Psoas muscle (tissue), 8 donors: ENCODE results near the gene YES1. TPM values are rescaled to one million over a fixed set of nuclear protein-coding genes. Genes with fewer than 3 reads are reported as not detected.
A peak's percentile ranks its signal among the peaks of the same experiment; 100 is the strongest.

Source experiments
- ATAC-seq, 4 donors: fragments of 200-7000 bp; cut with Tn5 transposase; one replicate each; pipeline ENCODE4 v1.9.1; 2020; ENCODE audit warnings: moderate library complexity in 3 of 4, mild to moderate bottlenecking in 2 of 4
- DNase-seq, 2 donors: peaks; one replicate each; pipeline ENCODE4 v3.0.0-alpha.2; 2020
- H3K27ac ChIP-seq: fragments of 200-600 bp; one replicate; pipeline ENCODE4 v1.8.0; 2022
- H3K27me3 ChIP-seq, 3 donors: fragments of 200-600 bp in 1 of 3; one replicate each; pipeline versions ENCODE4 v1.6.1 to v1.8.0; 2013 to 2022; ENCODE audit warnings: low read length in 2 of 3, mild to moderate bottlenecking in 2 of 3, moderate library complexity in 1 of 3; ENCODE audit not compliant: insufficient read depth in 3 of 3
- H3K36me3 ChIP-seq, 2 donors: fragments of 200-600 bp in 1 of 2; one replicate each; pipeline versions ENCODE4 v1.6.1 to v1.8.0; 2013 to 2022; ENCODE audit warnings: low read depth in 1 of 2, mild to moderate bottlenecking in 1 of 2, moderate library complexity in 1 of 2; ENCODE audit not compliant: insufficient read depth in 1 of 2
- H3K4me1 ChIP-seq: fragments of 200-600 bp; one replicate; pipeline ENCODE4 v1.8.0; 2022
- H3K4me3 ChIP-seq: fragments of 200-600 bp; one replicate; pipeline ENCODE4 v1.8.0; 2022; ENCODE audit warnings: mild to moderate bottlenecking
- H3K9me3 ChIP-seq: fragments of 200-600 bp; one replicate; pipeline ENCODE4 v1.8.0; 2022
- WGBS, 3 donors: extraction: QIAGEN DNeasy Blood & Tissue Kit; methylation state at CpG; one replicate each; pipeline versions ENCODE4 v1.1.6 to v1.1.7; 2013; 5-methylcytosine and 5-hydroxymethylcytosine counted together
- intact Hi-C, 2 donors: fragments of 100-400 bp; cut with DNase I; formaldehyde crosslinking; loops; one replicate each; pipeline versions ENCODE4 v1.11.0 to v1.14.2; 2022
- polyA plus RNA-seq, 3 donors: library from polyadenylated mRNA; stranded (reverse); fragments of 200-250 nt; gene quantifications; one replicate each; pipeline ENCODE4 v1.2.3, GENCODE V29; 2013
- total RNA-seq, 4 donors: library from RNA; stranded (reverse); fragmentation: NEBNext Ultra II Directional in 2 of 4; extraction: Animal tissue kit (Norgen Biotek cat#: 25700) in 2 of 4; gene quantifications; one replicate each; pipeline versions ENCODE4 v1.2.1 to v1.2.4, GENCODE V29; 2021 to 2023
- TF ChIP-seq, protein P1 (sequence below): fragments of 200-600 bp; IDR thresholded peaks from one replicate; pipeline ENCODE4 v1.8.0; 2022; ENCODE audit warnings: antibody characterized with exemption
- donor health status: healthy with polysubstance abuse.
- donor health status: DM: no; HTN: no; CAD: no; lungs with moderate emphysema.
- donor health status: Bipolar disorder and iron deficiency.
- donor health status: healthy.
- donor health status: DM: yes; HTN: yes; CAD: no.
- donor health status: DM: no; HTN: no; CAD: no.
- donor health status: DM: no; HTN: no; CAD: no.
- donor health status: DM: yes; HTN: yes; CAD: no.

The YES1 gene
- total and polyA plus RNA-seq, 7 donors = 8.7 to 29.5 (median 14.6) TPM

DNA sequence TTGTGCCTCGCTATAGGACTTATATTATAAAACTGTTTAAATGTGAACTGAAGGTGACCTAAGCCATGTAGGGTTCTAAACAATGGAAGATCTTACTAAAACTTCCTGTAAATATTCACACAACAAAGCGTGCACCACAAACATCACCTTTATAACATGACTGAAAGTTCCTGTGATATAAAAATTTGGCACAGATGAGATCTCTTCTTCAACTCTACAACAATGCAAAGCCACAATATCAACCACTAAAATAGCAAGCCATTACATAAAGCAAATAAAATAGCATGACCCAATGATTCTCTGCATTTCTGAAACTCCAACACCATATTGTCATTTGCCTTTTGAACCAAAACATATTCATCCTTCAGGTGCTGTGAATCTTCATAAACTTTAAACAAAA lies 3.5 kb downstream of the YES1 start:
- intact Hi-C loops = no loop called here
- peak overlapping the region; percentile 29 for H3K4me3 ChIP-seq
- peak overlapping the region; percentile 73 for H3K27ac ChIP-seq
- WGBS, 3 donors = 38 to 48% (median 47%) methylated on average over 2 of the region's 2 CpGs
- no peak for ATAC-seq
- no peaks in the 10 kb centered on the region for H3K9me3 ChIP-seq
- no peak for DNase-seq
- H3K27me3 ChIP-seq = no peaks in the 10 kb centered on the region
- H3K36me3 ChIP-seq = no peaks in the 10 kb centered on the region
- TF ChIP-seq, protein P1, sequence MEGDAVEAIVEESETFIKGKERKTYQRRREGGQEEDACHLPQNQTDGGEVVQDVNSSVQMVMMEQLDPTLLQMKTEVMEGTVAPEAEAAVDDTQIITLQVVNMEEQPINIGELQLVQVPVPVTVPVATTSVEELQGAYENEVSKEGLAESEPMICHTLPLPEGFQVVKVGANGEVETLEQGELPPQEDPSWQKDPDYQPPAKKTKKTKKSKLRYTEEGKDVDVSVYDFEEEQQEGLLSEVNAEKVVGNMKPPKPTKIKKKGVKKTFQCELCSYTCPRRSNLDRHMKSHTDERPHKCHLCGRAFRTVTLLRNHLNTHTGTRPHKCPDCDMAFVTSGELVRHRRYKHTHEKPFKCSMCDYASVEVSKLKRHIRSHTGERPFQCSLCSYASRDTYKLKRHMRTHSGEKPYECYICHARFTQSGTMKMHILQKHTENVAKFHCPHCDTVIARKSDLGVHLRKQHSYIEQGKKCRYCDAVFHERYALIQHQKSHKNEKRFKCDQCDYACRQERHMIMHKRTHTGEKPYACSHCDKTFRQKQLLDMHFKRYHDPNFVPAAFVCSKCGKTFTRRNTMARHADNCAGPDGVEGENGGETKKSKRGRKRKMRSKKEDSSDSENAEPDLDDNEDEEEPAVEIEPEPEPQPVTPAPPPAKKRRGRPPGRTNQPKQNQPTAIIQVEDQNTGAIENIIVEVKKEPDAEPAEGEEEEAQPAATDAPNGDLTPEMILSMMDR = no peak
- H3K4me1 ChIP-seq = peaks cover 41% of the 10 kb centered on the region

GRCh38 chr18:808086-808485 lies 4.0 kb downstream of the YES1 start:
- no peak for DNase-seq
- Histone ChIP-seq H3K9me3 (no peaks in the 10 kb centered on the region), H3K27me3 (no peaks in the 10 kb centered on the region), H3K4me1 (peaks cover 37% of the 10 kb centered on the region), H3K36me3 (no peaks in the 10 kb centered on the region), H3K27ac (peak overlapping the region; percentile 73), H3K4me3 (peak overlapping the region; percentile 29)
- intact Hi-C loops = no loop called here
- 5 to 10% (median 9%) methylated on average over 5 of the region's 5 CpGs for WGBS, 3 donors
- TF ChIP-seq, protein P1 = no peak
- peak; percentile 56 to 71 (median 64) for ATAC-seq

DNA sequence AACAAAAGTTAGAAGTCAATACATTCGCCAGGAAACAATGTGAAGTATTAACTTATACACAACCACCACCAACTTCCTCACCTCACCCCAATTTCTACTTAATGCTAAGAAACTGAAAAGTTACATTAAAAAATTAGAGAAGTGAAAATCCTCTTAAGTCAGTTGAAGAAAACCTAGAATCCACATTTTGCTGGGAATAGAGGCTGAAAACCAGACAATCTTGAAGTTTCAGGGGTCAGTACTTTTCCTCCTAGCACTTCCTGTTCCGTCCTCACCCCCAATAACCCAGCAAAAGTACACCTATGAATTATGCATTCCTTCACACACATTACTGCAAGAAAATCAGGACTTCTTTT lies 6.3 kb downstream of the YES1 start:
- Histone ChIP-seq H3K27me3 (no peaks in the 10 kb centered on the region), H3K9me3 (no peaks in the 10 kb centered on the region), H3K36me3 (no peaks in the 10 kb centered on the region), H3K27ac (no peak overlapping the region), H3K4me1 (peaks cover 30% of the 10 kb centered on the region), H3K4me3 (no peak overlapping the region)
- DNase-seq (no peak), ATAC-seq (no peak)
- TF ChIP-seq, protein P1 = no peak
- intact Hi-C loops = no loop called here
- 75 to 77% (median 77%) methylated on average over 2 of the region's 2 CpGs for WGBS, 3 donors

DNA sequence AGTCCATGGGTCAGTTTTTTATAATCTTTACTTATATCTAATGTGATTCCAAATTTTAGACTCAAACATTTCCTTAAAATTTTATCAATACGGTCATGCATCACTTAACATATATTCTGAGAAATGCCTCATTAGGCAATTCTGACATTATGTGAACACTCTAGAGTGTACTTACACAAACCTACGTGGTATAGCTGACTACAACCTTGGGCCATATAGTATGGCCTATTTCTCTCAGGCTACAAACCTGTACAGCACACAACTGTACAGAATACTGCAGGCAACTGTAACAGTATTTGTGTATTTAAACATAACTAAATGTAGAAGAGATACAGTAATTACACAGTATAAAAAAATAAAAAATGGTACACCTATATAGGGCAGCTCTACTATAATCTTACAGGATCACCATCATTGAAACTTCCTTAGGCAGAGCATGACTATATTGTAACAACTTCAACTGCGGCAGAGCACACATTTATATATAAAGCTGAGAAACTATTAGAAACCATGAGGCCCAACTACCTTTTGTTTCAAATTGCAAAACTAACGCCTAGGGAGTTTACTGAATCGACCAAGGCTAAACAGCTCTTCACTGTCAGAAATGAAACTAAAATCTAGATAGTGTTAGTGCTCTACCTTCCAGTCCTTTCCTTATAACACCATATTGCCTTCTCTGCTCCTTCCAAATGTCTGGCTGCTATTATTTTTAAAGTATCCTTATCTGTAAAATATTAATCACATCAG lies 6.9 kb downstream of the YES1 start:
- ATAC-seq (no peak), DNase-seq (no peak)
- Histone ChIP-seq H3K36me3 (no peaks in the 10 kb centered on the region), H3K27ac (no peak overlapping the region), H3K9me3 (no peaks in the 10 kb centered on the region), H3K4me3 (no peak overlapping the region), H3K27me3 (no peaks in the 10 kb centered on the region), H3K4me1 (peaks cover 28% of the 10 kb centered on the region)
- WGBS, 3 donors = 58 to 65% (median 64%) methylated on average over 5 of the region's 5 CpGs
- TF ChIP-seq, protein P1 = no peak
- intact Hi-C loops = no loop called here

- Histone ChIP-seq H3K27ac (no peak overlapping the region), H3K4me1 (no peaks in the 10 kb centered on the region), H3K27me3 (no peaks in the 10 kb centered on the region), H3K4me3 (no peak overlapping the region), H3K36me3 (no peaks in the 10 kb centered on the region), H3K9me3 (no peaks in the 10 kb centered on the region)
- TF ChIP-seq, protein P1 = no peak
- ATAC-seq = no peak
- WGBS, 3 donors = 84 to 85% (median 84%) methylated on average over 3 of the region's 3 CpGs
- intact Hi-C loops = no loop called here
- DNase-seq = no peak
Measured at GRCh38 chr18:801137-801536, 10.9 kb downstream of the YES1 start.
